COLO668 (cell line): ENCODE results near the gene SLC39A6.
"Not testable (repeated sequence)": the region's sequence is repeated elsewhere in the genome, so short reads cannot be mapped to it uniquely, and the experiment has no call there.

Source experiments
- DNase-seq: peaks from one replicate; lab custom pipeline; 2025; ENCODE audit not compliant: unreplicated experiment; lab: John Stamatoyannopoulos, UW

Gene SLC39A6

GRCh38 chr18:36129300-36130038 lies at the start of gene SLC39A6, which contains the start of gene ELP2:
TSS of gene SLC39A6 (minus strand) at chr18:36129340. CDS start at chr18:36127007, 2,333 bp downstream.
TSS of gene ELP2 (plus strand) at chr18:36129899. CDS start at chr18:36129934, 35 bp downstream.
- peak; percentile 97 for DNase-seq

- no peak for DNase-seq
These were observed 48.8 kb upstream of the SLC39A6 start for GRCh38 chr18:36177913-36178312.

- DNase-seq: no peak
These were observed 47.6 kb upstream of the SLC39A6 start for GRCh38 chr18:36176711-36177110.

GRCh38 chr18:36176177-36176584 lies 47.0 kb upstream of the SLC39A6 start:
- DNase-seq: no peak

- DNase-seq: no peak
These were observed 46.3 kb upstream of the SLC39A6 start for GRCh38 chr18:36175481-36175880.

GRCh38 chr18:36169938-36170337 lies 40.8 kb upstream of the SLC39A6 start:
- DNase-seq: no peak

GRCh38 chr18:36168296-36168695 lies 39.2 kb upstream of the SLC39A6 start:
- DNase-seq: not testable (repeated sequence)

GRCh38 chr18:36167692-36168218 lies 38.6 kb upstream of the SLC39A6 start:
- DNase-seq: no peak

GRCh38 chr18:36162981-36163380 lies 33.8 kb upstream of the SLC39A6 start:
- DNase-seq: no peak

- DNase-seq: no peak
These were observed 31.8 kb upstream of the SLC39A6 start for GRCh38 chr18:36160959-36161371.

GRCh38 chr18:36158266-36158867 lies 29.2 kb upstream of the SLC39A6 start:
- DNase-seq: no peak

GRCh38 chr18:36157441-36157840 lies 28.3 kb upstream of the SLC39A6 start:
- DNase-seq: no peak

- DNase-seq: no peak
These were observed 27.0 kb upstream of the SLC39A6 start for GRCh38 chr18:36155851-36156757.

GRCh38 chr18:36153771-36154170 lies 24.6 kb upstream of the SLC39A6 start:
- DNase-seq: no peak

GRCh38 chr18:36153203-36153602 lies 24.1 kb upstream of the SLC39A6 start:
- no peak for DNase-seq

- DNase-seq: no peak
These were observed 23.6 kb upstream of the SLC39A6 start for GRCh38 chr18:36152781-36153180.

- no peak for DNase-seq
These were observed 20.6 kb upstream of the SLC39A6 start for GRCh38 chr18:36149514-36150289.

- no peak for DNase-seq
These were observed 14.3 kb upstream of the SLC39A6 start for GRCh38 chr18:36143391-36143790.

- DNase-seq: no peak
These were observed 13.6 kb upstream of the SLC39A6 start for GRCh38 chr18:36142751-36143150.

- DNase-seq: no peak
These were observed 12.4 kb upstream of the SLC39A6 start for GRCh38 chr18:36141576-36141975.
